Mesothelial cell of epicardium (in vitro differentiated cells): ENCODE results near the gene CACNA1C. TPM values are rescaled to one million over a fixed set of nuclear protein-coding genes. Genes with fewer than 3 reads are reported as not detected.

Source experiments
- DNase-seq, 2 experiments: peaks; one replicate each; pipeline ENCODE4 v3.0.0; 2021; ENCODE audit warnings: low spot score in 2 of 2; ENCODE audit not compliant: unreplicated experiment in 2 of 2
- H3K27ac Mint-ChIP-seq: 2 replicates; pipeline ENCODE4 v1.8.0; 2021; ENCODE audit warnings: mixed read lengths
- H3K27me3 Mint-ChIP-seq: 2 replicates; pipeline ENCODE4 v1.8.0; 2021; ENCODE audit warnings: low read depth, mixed read lengths
- H3K36me3 Mint-ChIP-seq: 2 replicates; pipeline ENCODE4 v1.8.0; 2021; ENCODE audit warnings: mixed read lengths
- H3K4me1 Mint-ChIP-seq: 2 replicates; pipeline ENCODE4 v1.8.0; 2021; ENCODE audit warnings: mixed read lengths
- H3K4me3 Mint-ChIP-seq: 2 replicates; pipeline ENCODE4 v1.8.0; 2021; ENCODE audit warnings: mild to moderate bottlenecking, moderate library complexity, mixed read lengths
- H3K9me3 Mint-ChIP-seq: 2 replicates; pipeline ENCODE4 v1.8.0; 2021; ENCODE audit warnings: mixed read lengths
- CTCF ChIP-seq: fragments of 200-600 bp; sonication (generic); IDR thresholded peaks from one replicate; pipeline ENCODE4 v1.5.0; 2021; ENCODE audit warnings: antibody characterized with exemption; ENCODE audit not compliant: unreplicated experiment
- total RNA-seq: library from RNA; stranded (reverse); gene quantifications from 3 replicates; pipeline ENCODE4 v1.2.1, GENCODE V29; 2021

Gene CACNA1C
- total RNA-seq, 1 donor from 2014 or later: 33.6 TPM

- no peaks in the 10 kb centered on the region for H3K9me3 Mint-ChIP-seq
- peaks cover 4% of the 10 kb centered on the region for H3K4me1 Mint-ChIP-seq
- no peak for DNase-seq
- no peaks in the 10 kb centered on the region for H3K36me3 Mint-ChIP-seq
- no peak for TF ChIP-seq CTCF
- no peaks in the 10 kb centered on the region for H3K27me3 Mint-ChIP-seq
- no peak overlapping the region for H3K27ac Mint-ChIP-seq
- H3K4me3 Mint-ChIP-seq: no peak overlapping the region
Measured at GRCh38 chr12:2461645-2462044, 408.9 kb downstream of the CACNA1C start.

- H3K9me3 Mint-ChIP-seq: no peaks in the 10 kb centered on the region
- no peak for DNase-seq
- no peaks in the 10 kb centered on the region for H3K27me3 Mint-ChIP-seq
- no peak for TF ChIP-seq CTCF
- H3K36me3 Mint-ChIP-seq: no peaks in the 10 kb centered on the region
- peaks cover 4% of the 10 kb centered on the region for H3K4me1 Mint-ChIP-seq
- no peak overlapping the region for H3K27ac Mint-ChIP-seq
- H3K4me3 Mint-ChIP-seq: no peak overlapping the region
Measured at GRCh38 chr12:2462087-2462486, 409.3 kb downstream of the CACNA1C start.

GRCh38 chr12:2463719-2464118, 410.9 kb downstream of the CACNA1C start:
- Mint-ChIP-seq H3K9me3 (no peaks in the 10 kb centered on the region), H3K4me1 (no peaks in the 10 kb centered on the region), H3K27ac (no peak overlapping the region), H3K4me3 (no peak overlapping the region), H3K27me3 (no peaks in the 10 kb centered on the region), H3K36me3 (no peaks in the 10 kb centered on the region)
- DNase-seq: no peak
- no peak for TF ChIP-seq CTCF

GRCh38 chr12:2465681-2466080, 412.9 kb downstream of the CACNA1C start:
- Mint-ChIP-seq H3K4me1 (no peaks in the 10 kb centered on the region), H3K9me3 (no peaks in the 10 kb centered on the region), H3K27me3 (no peaks in the 10 kb centered on the region), H3K36me3 (no peaks in the 10 kb centered on the region), H3K27ac (no peak overlapping the region), H3K4me3 (no peak overlapping the region)
- no peak for DNase-seq
- no peak for TF ChIP-seq CTCF

GRCh38 chr12:2466211-2466610, 413.4 kb downstream of the CACNA1C start:
- no peaks in the 10 kb centered on the region for H3K36me3 Mint-ChIP-seq
- no peak for TF ChIP-seq CTCF
- no peaks in the 10 kb centered on the region for H3K27me3 Mint-ChIP-seq
- H3K4me1 Mint-ChIP-seq: no peaks in the 10 kb centered on the region
- H3K4me3 Mint-ChIP-seq: no peak overlapping the region
- H3K27ac Mint-ChIP-seq: no peak overlapping the region
- DNase-seq: no peak
- H3K9me3 Mint-ChIP-seq: no peaks in the 10 kb centered on the region
